ENCODE data around the gene FARP1.

Gene FARP1

DNA sequence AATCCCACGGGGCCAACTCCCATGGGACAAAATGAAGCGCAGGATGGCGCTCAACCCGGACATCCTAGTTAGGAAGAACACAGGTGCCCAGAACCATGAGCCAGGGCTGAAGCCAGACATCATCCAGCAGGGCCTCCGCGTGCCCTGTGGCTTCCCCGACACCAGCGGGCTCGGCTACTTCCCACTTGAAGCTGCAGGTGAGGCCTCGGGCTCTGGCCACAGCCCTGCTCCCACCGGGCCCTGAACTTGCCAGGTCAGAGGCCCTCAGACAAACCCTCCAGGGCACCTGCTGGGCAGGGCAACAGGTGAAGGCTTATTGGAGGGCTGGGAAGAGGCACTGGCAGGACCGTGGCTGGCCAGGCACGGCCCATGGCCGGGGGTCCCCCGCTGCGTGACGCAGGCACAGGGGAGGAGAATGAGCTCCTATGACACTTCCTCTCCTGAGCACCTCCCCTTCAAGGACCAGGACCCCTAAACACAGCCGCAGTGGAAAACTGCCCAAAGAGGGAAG lies 316.3 kb downstream of the FARP1 start:
- DNase-seq (ENCODE audit: low read depth) = no peak
- TF ChIP-seq, protein P1, sequence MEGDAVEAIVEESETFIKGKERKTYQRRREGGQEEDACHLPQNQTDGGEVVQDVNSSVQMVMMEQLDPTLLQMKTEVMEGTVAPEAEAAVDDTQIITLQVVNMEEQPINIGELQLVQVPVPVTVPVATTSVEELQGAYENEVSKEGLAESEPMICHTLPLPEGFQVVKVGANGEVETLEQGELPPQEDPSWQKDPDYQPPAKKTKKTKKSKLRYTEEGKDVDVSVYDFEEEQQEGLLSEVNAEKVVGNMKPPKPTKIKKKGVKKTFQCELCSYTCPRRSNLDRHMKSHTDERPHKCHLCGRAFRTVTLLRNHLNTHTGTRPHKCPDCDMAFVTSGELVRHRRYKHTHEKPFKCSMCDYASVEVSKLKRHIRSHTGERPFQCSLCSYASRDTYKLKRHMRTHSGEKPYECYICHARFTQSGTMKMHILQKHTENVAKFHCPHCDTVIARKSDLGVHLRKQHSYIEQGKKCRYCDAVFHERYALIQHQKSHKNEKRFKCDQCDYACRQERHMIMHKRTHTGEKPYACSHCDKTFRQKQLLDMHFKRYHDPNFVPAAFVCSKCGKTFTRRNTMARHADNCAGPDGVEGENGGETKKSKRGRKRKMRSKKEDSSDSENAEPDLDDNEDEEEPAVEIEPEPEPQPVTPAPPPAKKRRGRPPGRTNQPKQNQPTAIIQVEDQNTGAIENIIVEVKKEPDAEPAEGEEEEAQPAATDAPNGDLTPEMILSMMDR (IDR thresholded peaks at IDR 0.05; ENCODE audit: low read length, missing control alignments) = no peak
- H3K4me3 ChIP-seq (replicated peaks; ENCODE audit: low read depth, low read length) = no peak overlapping the region

DNA sequence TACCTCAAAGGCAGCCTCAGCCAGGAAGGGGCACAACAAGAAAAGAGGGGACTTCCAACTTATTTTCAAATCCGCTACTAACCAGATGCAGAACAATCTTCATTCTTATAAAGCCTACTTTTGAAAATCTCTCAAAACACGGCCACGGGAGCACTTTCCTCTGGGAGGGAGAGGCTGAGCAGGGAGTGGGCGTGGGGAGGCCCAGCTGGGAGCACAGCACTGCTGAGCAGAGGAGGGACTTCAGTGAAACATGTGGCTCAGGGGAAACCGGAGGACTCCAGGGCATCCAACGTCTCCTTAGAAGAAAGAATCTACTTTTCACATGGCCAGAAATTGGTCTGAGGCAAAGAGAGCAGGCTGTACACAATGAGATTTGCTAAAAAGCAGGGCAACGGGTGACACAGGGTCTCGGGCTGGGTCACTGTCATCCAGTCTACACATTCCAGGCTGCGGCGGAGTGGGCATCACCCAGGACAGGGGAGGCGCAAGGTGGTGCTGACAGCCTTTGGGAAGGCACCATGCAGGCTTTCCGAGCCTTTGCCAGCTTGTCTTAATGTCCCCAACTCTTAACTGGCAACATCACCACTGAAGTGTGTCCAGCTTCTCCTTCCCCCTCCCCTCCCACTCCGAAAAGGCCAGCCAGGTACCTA lies 317.0 kb downstream of the FARP1 start:
- no peak overlapping the region for H3K4me3 ChIP-seq (replicated peaks; ENCODE audit: low read depth, low read length)
- TF ChIP-seq, protein P1 (IDR thresholded peaks at IDR 0.05; ENCODE audit: low read length, missing control alignments) = no peak
- DNase-seq (ENCODE audit: low read depth) = no peak

DNA sequence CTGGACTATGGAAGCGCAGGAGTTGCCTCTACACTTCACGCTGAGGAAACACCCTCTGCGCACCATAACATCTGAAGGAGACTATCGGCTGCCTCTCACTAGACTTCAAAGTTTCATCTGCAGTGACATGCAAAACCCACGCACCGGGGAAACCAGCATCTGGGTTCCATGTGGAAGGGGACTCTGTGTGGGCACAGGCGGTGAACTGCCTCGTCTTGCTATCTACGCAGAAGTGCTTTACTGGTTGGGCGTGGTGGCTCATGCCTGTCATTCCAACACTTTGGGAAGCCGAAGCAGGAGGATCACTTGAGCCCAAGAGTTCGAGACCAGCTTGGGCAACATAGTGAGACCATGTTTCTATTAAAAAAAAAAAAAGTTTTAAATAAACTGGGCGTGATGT lies 317.6 kb downstream of the FARP1 start:
- no peak overlapping the region for H3K4me3 ChIP-seq (replicated peaks; ENCODE audit: low read depth, low read length)
- no peak for DNase-seq (ENCODE audit: low read depth)
- TF ChIP-seq, protein P1 (IDR thresholded peaks at IDR 0.05; ENCODE audit: low read length, missing control alignments) = no peak

DNA sequence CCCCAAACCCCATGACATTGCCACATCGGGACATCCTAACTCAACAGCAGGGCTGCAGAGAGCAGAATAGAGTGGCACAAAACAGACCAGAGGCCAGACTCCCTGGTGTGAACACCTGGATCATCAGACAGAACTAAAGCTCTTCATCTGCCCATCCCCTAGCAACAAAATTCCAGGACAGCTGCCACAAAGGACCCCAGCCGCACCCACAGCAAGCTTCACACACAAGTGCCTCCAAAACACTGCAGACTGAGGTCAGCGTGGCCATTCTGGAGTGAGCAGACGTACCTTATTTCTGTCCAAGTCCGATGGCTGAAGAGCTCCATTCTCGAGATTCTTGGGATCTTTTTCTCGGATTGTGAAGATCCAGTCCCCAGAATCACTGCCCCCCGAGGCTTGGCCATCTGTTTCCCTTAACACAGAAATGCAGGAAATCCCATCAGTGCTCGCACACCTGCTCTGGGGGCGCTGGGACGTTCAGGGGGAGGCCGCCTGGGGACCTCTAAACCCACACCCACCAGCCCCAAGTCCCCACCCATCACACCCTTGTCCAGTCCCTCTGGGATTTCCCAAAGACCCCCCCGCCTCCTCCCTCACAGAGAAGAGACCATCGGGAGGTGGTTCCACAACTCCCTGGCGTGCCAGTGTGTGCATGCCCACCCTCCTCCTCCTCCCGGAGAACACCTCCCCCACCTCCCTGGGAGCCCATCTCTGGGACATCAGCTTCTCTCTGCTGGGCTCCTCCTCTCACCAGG lies 318.8 kb downstream of the FARP1 start:
- TF ChIP-seq, protein P1 (IDR thresholded peaks at IDR 0.05; ENCODE audit: low read length, missing control alignments) = no peak
- DNase-seq (ENCODE audit: low read depth) = no peak
- no peak overlapping the region for H3K4me3 ChIP-seq (replicated peaks; ENCODE audit: low read depth, low read length)

DNA sequence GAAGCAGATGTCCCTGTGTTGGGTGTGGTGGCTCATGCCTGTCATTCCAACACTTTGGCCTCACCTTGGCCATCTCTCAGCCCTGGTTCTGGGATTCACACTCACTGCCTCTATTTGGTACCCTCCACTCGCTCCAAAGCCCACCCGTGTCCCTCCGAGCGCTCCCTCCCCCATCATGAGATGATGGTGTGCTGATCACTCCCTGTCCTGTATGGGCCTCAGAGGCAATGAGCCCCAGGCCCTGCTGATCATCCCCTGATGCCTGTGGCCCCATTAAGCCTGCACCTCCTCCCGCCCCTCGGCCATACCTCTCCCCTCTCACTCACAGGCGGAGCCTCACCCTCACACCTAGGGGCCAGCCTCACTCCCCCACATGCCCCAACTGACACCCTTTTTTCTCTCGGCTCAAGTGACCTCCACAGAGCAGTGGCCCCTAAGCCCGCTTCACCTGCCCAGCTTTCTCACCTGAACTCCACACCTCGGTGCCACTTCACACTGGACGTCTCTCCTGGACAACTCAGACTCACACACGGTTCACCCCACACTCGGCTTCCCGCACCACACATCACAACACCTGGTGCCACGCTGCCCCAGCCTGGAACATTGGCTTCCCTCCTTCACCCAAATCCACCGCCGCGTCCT lies 319.5 kb downstream of the FARP1 start:
- no peak overlapping the region for H3K4me3 ChIP-seq (replicated peaks; ENCODE audit: low read depth, low read length)
- TF ChIP-seq, protein P1 (IDR thresholded peaks at IDR 0.05; ENCODE audit: low read length, missing control alignments) = no peak
- no peak for DNase-seq (ENCODE audit: low read depth)

DNA sequence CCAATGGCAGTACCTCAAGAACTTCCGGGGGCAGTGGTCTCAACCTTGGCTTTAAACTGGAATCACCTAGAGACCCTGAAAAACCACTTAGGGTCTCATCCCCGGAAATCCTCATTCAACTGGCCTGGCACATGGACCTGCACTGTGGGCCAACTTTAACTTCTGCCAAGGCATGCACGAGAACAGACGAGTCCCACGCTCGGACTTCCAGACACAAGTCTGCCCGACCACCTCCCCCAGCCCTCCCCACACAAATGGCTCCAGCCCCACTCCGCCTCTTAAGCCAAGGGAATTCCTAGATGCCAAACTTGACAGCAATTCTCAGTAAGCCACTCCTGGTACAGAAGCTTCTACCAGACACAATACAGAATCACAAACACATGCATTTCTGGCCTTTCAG lies 320.1 kb downstream of the FARP1 start:
- TF ChIP-seq, protein P1 (IDR thresholded peaks at IDR 0.05; ENCODE audit: low read length, missing control alignments) = no peak
- H3K4me3 ChIP-seq (replicated peaks; ENCODE audit: low read depth, low read length) = no peak overlapping the region
- no peak for DNase-seq (ENCODE audit: low read depth)
